Stimulated activated naive CD8-positive, alpha-beta T cell treated with anti-CD3 and anti-CD28 coated beads, Interleukin-15, amount 100 ng/mL, for 72 hours (primary cell): Measurements from ENCODE around the gene CCDC178.
A peak's percentile ranks its signal among the peaks of the same experiment; 100 is the strongest.
"Not testable (repeated sequence)": the region's sequence is repeated elsewhere in the genome, so short reads cannot be mapped to it uniquely, and the experiment has no call there.

ENCODE experiments used
- ATAC-seq: fragments of 150-1000 bp; cut with Tn5 transposase; 2 replicates; pipeline ENCODE4 v1.10.0; 2021; ENCODE audit warnings: mild to moderate bottlenecking, moderate library complexity
- DNase-seq, 2 donors: peaks; one replicate each; pipeline ENCODE4 v3.0.0; 2021 to 2022
- H3K27ac Mint-ChIP-seq, 2 donors: one replicate each; pipeline ENCODE4 v1.8.0; 2022; ENCODE audit warnings: mild to moderate bottlenecking in 2 of 2, mixed read lengths in 2 of 2, moderate library complexity in 2 of 2
- H3K27me3 Mint-ChIP-seq: one replicate; pipeline ENCODE4 v1.8.0; 2022; ENCODE audit warnings: mixed read lengths
- H3K4me1 Mint-ChIP-seq: one replicate; pipeline ENCODE4 v1.8.0; 2022; ENCODE audit warnings: mild to moderate bottlenecking, mixed read lengths
- H3K4me3 Mint-ChIP-seq, 2 donors: one replicate each; pipeline ENCODE4 v1.8.0; 2022; ENCODE audit warnings: mild to moderate bottlenecking in 2 of 2, mixed read lengths in 2 of 2, moderate library complexity in 1 of 2
- H3K9me3 Mint-ChIP-seq, 2 donors: one replicate each; pipeline ENCODE4 v1.8.0; 2022; ENCODE audit warnings: mixed read lengths in 2 of 2

Gene CCDC178

GRCh38 chr18:33201509-33201926 is 239.0 kb downstream of the CCDC178 start:
- H3K4me1 Mint-ChIP-seq, result no peaks in the 10 kb centered on the region
- ATAC-seq, result no peak
- no peak for DNase-seq
- no peaks in the 10 kb centered on the region for H3K27me3 Mint-ChIP-seq
- no peak overlapping the region for H3K4me3 Mint-ChIP-seq
- peaks cover 0 to 4% of the 10 kb centered on the region in 2 donors for H3K9me3 Mint-ChIP-seq
- H3K27ac Mint-ChIP-seq, result no peak overlapping the region

GRCh38 chr18:33195795-33196194 is 244.7 kb downstream of the CCDC178 start:
- DNase-seq (no peak), ATAC-seq (no peak)
- peaks cover 0 to 8% of the 10 kb centered on the region in 2 donors for H3K9me3 Mint-ChIP-seq
- no peak overlapping the region for H3K4me3 Mint-ChIP-seq
- no peak overlapping the region for H3K27ac Mint-ChIP-seq
- H3K4me1 Mint-ChIP-seq, result no peaks in the 10 kb centered on the region
- no peaks in the 10 kb centered on the region for H3K27me3 Mint-ChIP-seq

DNA sequence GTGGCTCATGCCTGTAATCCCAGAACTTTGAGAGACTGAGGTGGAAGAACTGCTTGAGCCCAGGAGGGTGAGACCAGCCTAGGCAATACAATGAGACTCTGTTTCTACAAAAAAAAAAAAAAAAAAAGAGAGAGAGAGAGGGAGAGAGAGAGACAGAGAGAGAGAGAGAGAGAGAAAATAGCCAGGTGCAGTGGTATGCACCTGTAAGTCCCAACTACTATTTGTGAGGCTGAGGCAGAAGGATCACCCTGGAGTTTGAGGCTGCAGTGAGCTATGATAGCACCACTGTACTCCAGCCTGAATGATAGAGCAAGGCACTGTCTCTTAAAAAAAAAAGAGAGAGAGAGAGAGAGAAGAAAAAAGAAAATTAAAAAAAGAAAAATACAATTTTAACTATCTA is 245.7 kb downstream of the CCDC178 start:
- no peak overlapping the region for H3K27ac Mint-ChIP-seq
- peaks cover 0 to 8% of the 10 kb centered on the region in 2 donors for H3K9me3 Mint-ChIP-seq
- H3K27me3 Mint-ChIP-seq, result no peaks in the 10 kb centered on the region

GRCh38 chr18:33184958-33185357 is 255.6 kb downstream of the CCDC178 start:
- DNase-seq (no peak), ATAC-seq (no peak)
- H3K4me3 Mint-ChIP-seq, result no peak overlapping the region
- peaks cover 4 to 15% of the 10 kb centered on the region in 2 donors for H3K9me3 Mint-ChIP-seq
- no peak overlapping the region for H3K27ac Mint-ChIP-seq
- H3K27me3 Mint-ChIP-seq, result no peaks in the 10 kb centered on the region
- no peaks in the 10 kb centered on the region for H3K4me1 Mint-ChIP-seq

More for the DNA sequence above, 245.7 kb downstream of the CCDC178 start:
- no peak for ATAC-seq
- Mint-ChIP-seq H3K4me1 (no peaks in the 10 kb centered on the region), H3K4me3 (no peak overlapping the region)
- DNase-seq, result no peak

DNA sequence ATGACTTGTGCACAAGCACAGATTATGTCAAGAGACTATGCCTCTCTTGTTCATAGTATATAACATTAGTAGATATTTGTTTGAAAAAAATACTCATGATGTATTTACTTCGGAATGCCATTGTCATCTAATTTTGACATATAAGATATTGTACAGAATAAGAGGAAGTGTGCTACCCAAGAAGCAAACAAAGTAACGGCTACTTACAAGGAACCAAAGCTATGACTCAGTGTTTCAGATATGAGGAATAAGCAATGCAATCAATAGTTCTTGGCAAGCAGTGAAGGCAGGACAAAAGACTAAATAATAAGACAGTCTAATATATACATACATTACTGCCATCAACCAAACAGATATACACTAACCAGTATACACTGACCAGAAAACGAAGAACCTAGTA is 256.3 kb downstream of the CCDC178 start:
- no peak overlapping the region for H3K4me3 Mint-ChIP-seq
- no peaks in the 10 kb centered on the region for H3K27me3 Mint-ChIP-seq
- H3K4me1 Mint-ChIP-seq, result no peaks in the 10 kb centered on the region
- no peak for DNase-seq
- ATAC-seq, result no peak
- H3K9me3 Mint-ChIP-seq, result peaks cover 4 to 15% of the 10 kb centered on the region in 2 donors
- H3K27ac Mint-ChIP-seq, result no peak overlapping the region

- ATAC-seq (no peak), DNase-seq (no peak)
- Mint-ChIP-seq H3K27me3 (no peaks in the 10 kb centered on the region), H3K4me1 (no peaks in the 10 kb centered on the region), H3K27ac (no peak overlapping the region), H3K4me3 (no peak overlapping the region), H3K9me3 (peaks cover 1 to 15% of the 10 kb centered on the region in 2 donors)
These were observed 257.4 kb downstream of the CCDC178 start for GRCh38 chr18:33183136-33183535.

GRCh38 chr18:33181016-33181415 is 259.5 kb downstream of the CCDC178 start:
- H3K4me3 Mint-ChIP-seq, result no peak overlapping the region
- no peak for ATAC-seq
- peaks cover 0 to 6% of the 10 kb centered on the region in 2 donors for H3K9me3 Mint-ChIP-seq
- no peak for DNase-seq
- H3K4me1 Mint-ChIP-seq, result no peaks in the 10 kb centered on the region
- H3K27me3 Mint-ChIP-seq, result no peaks in the 10 kb centered on the region
- no peak overlapping the region for H3K27ac Mint-ChIP-seq

GRCh38 chr18:33169218-33169617 is 271.3 kb downstream of the CCDC178 start:
- H3K9me3 Mint-ChIP-seq, result peaks cover 7 to 10% of the 10 kb centered on the region in 2 donors
- ATAC-seq, result no peak

GRCh38 chr18:33164121-33164520 is 276.4 kb downstream of the CCDC178 start:
- not testable (repeated sequence) for H3K4me3 Mint-ChIP-seq, ATAC-seq, H3K27ac Mint-ChIP-seq, H3K27me3 Mint-ChIP-seq, H3K4me1 Mint-ChIP-seq, DNase-seq
- peaks cover 5 to 13% of the 10 kb centered on the region in 2 donors for H3K9me3 Mint-ChIP-seq

More at GRCh38 chr18:33169218-33169617, 271.3 kb downstream of the CCDC178 start:
- no peak for DNase-seq
- H3K4me1 Mint-ChIP-seq, result no peaks in the 10 kb centered on the region
- H3K27ac Mint-ChIP-seq, result no peak overlapping the region
- H3K27me3 Mint-ChIP-seq, result no peaks in the 10 kb centered on the region
- H3K4me3 Mint-ChIP-seq, result no peak overlapping the region

DNA sequence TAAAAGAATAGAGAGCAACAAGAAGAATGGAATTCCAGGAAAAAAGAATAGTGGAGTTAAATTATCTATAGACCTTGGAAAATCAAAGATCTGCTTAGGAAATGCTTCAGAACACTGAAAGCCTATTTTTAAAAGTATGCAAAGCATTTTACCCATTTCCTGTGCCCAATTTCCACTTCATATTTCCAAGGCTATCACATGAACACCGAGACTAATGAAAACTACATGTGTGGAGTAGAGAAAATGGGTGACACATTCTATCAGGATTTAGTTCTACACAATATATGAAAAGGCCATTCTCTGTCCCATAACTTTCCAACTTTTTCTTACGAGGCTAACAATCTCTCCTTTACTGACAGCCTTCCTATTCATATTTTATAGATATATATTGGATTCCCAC is 279.4 kb downstream of the CCDC178 start:
- ATAC-seq (no peak), DNase-seq (no peak)
- Mint-ChIP-seq H3K9me3 (peaks cover 0 to 13% of the 10 kb centered on the region in 2 donors), H3K4me1 (no peaks in the 10 kb centered on the region), H3K27ac (peak overlapping the region in 1 of 2 donors; percentile 57), H3K27me3 (no peaks in the 10 kb centered on the region), H3K4me3 (no peak overlapping the region)

DNA sequence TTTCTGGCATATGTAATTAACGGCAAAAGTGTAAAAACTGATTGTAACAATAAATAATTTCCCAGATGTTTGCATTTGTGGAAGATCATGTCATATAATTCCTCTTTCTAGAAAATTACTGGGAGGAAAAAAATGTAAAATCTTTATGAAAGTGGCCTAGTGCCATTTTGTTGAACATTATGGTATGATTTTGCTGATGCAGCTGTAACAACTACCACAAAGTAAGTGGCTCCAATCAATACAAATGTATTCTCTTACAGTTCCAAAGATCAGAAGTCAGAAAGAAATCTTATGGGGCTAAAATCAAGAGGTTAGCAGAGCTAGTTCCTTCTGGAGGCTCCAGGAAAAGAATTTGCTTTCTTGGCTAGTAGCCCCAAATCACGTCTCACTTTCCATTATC is 281.4 kb downstream of the CCDC178 start:
- H3K27ac Mint-ChIP-seq, result no peak overlapping the region

DNA sequence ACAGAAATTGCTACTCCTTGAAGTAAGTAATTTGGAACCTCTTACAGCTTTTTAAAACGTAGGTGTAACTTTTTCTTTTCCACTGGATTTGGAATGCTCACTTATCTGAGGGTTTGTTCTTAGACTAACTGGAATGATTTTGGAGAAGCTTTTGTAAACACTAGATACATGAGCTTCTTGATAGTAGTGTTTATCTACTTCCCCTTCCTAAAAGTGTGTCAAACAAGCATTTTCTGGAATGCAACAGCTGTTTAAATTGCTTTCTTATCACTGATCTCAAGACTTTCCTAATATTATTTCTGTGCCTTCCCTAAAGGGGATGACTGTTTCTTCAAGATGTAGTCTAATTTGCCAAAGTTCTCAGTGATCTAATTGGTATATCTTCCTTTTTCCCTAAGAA is 282.6 kb downstream of the CCDC178 start:
- H3K4me1 Mint-ChIP-seq, result no peaks in the 10 kb centered on the region
- H3K27ac Mint-ChIP-seq, result no peak overlapping the region
- no peaks in the 10 kb centered on the region for H3K27me3 Mint-ChIP-seq
- no peak overlapping the region for H3K4me3 Mint-ChIP-seq
- ATAC-seq, result no peak
- H3K9me3 Mint-ChIP-seq, result peaks cover 0 to 13% of the 10 kb centered on the region in 2 donors
- no peak for DNase-seq

More for the DNA sequence above, 281.4 kb downstream of the CCDC178 start:
- peaks cover 0 to 13% of the 10 kb centered on the region in 2 donors for H3K9me3 Mint-ChIP-seq
- no peak overlapping the region for H3K4me3 Mint-ChIP-seq
- no peaks in the 10 kb centered on the region for H3K27me3 Mint-ChIP-seq
- no peaks in the 10 kb centered on the region for H3K4me1 Mint-ChIP-seq
- ATAC-seq, result no peak
- DNase-seq, result no peak

DNA sequence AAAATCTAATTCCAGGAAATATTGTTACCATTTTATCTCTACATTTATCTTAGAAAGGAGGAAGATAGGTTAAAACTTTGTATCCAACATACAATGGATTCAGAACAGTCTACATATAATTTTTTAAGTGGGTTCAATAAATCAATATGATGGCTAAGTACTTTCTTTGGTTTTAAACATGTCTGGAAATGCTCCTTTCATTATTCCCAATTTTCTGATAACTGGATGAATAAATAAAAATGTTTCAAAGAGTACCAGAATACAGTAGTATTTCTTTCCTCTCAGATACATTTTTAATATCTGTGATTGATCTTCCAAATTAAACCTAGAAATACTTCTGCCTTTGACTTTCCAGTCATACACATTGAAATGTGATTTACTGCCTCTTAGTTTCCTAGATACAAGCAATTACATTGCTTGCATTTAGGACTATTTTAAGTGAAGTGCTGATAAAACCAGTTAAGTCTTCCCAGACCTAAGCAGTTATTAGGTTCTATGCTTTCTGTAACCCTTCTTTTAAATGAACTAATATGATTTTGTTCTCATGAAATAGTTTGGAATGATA is 283.5 kb downstream of the CCDC178 start:
- Mint-ChIP-seq H3K27me3 (no peaks in the 10 kb centered on the region), H3K9me3 (peaks cover 0 to 7% of the 10 kb centered on the region in 2 donors), H3K4me3 (no peak overlapping the region), H3K27ac (no peak overlapping the region), H3K4me1 (no peaks in the 10 kb centered on the region)
- DNase-seq, result no peak
- no peak for ATAC-seq

GRCh38 chr18:33154049-33154448 is 286.5 kb downstream of the CCDC178 start:
- Mint-ChIP-seq H3K4me1 (no peaks in the 10 kb centered on the region), H3K27me3 (no peaks in the 10 kb centered on the region), H3K4me3 (no peak overlapping the region), H3K9me3 (peaks cover 0 to 9% of the 10 kb centered on the region in 2 donors), H3K27ac (no peak overlapping the region)
- ATAC-seq (no peak), DNase-seq (no peak)

DNA sequence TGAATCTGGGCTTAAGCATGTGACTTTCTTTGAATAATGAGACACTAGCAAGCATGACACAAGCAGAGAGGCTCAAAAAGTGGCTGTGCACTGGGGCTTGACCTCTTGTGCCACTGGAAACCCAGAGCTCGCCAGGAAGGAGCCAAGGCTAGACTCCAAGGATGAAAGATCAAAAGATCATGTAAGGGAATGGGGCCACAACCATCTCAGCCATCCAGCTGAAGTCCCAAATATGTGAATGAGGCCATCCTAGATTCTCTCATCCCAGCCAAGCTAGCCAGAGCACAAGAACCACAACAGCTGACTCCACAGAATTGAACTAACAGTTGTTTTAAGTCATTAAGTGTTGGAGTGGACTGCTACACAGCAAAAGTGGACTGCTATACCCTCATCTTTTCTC is 288.1 kb downstream of the CCDC178 start:
- Mint-ChIP-seq H3K27me3 (no peaks in the 10 kb centered on the region), H3K4me1 (no peaks in the 10 kb centered on the region), H3K9me3 (peaks cover 0 to 9% of the 10 kb centered on the region in 2 donors), H3K27ac (no peak overlapping the region), H3K4me3 (no peak overlapping the region)
- no peak for DNase-seq
- ATAC-seq, result no peak

- H3K4me1 Mint-ChIP-seq, H3K27ac Mint-ChIP-seq, ATAC-seq, H3K27me3 Mint-ChIP-seq, H3K9me3 Mint-ChIP-seq, DNase-seq, H3K4me3 Mint-ChIP-seq: not testable (repeated sequence)
These were observed 292.7 kb downstream of the CCDC178 start for GRCh38 chr18:33147811-33148210.

DNA sequence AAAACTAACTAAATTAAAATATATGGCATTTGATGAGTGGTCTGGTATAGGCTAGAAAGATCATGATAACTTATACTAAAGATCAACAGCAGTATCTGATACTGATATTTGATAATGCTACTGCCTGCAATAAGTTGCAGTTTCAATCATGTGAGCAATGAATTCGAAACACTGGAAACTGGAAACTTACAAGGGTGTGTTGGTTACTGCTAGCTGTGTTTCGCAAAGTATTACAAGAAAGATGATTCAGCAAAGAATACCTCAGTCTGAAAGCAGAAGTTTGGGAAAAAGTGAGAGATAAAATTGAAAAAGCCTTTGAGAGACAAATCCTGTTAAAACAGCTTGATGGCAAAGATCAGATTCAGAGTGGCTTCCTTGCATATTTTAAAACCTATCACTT is 294.5 kb downstream of the CCDC178 start:
- Mint-ChIP-seq H3K9me3 (peaks cover 14 to 15% of the 10 kb centered on the region in 2 donors), H3K27ac (no peak overlapping the region), H3K4me3 (no peak overlapping the region), H3K27me3 (no peaks in the 10 kb centered on the region), H3K4me1 (no peaks in the 10 kb centered on the region)
- no peak for ATAC-seq
- DNase-seq, result no peak
